ENCODE data around the gene ROBO3. TPM values are rescaled to one million over a fixed set of nuclear protein-coding genes. Genes with fewer than 3 reads are reported as not detected.

ROBO3 gene
- total RNA-seq (0.90 and 1.0 TPM in 2 replicates), polyA plus RNA-seq (4.0 and 7.4 TPM in 2 replicates), polyA minus RNA-seq (1.9 and 4.0 TPM in 2 replicates)
- total RNA-seq (2013): 0.91 TPM

GRCh38 chr11:124865181-124865901 lies at the start of gene ROBO3:
Gene ROBO3, plus strand, starts transcription at chr11:124865432. Its CDS starts 146 bp downstream, at chr11:124865578.
- peak within 1 kb of the TSS; percentile 59 for H3K4me2 ChIP-seq (replicated peaks; ENCODE audit: low read depth, low read length, poor library complexity, severe bottlenecking)
- peaks cover 23% of the 10 kb centered on the region for H3K4me1 Mint-ChIP-seq

More at GRCh38 chr11:124865181-124865901, at the start of gene ROBO3:
- Histone ChIP-seq H3K4me1 (ENCODE audit: control insufficient read depth in 2 of 2, insufficient read depth in 2 of 2, low read length in 2 of 2) (peaks cover 39 to 50% of the 10 kb centered on the region in 2 donors), H2AFZ (ENCODE audit: insufficient read depth, low read depth, low read length, poor library complexity, severe bottlenecking) (peak within 1 kb of the TSS; percentile 30), H3K36me3 (replicated peaks in 1 of 2; ENCODE audit: control extremely low read depth in 1 of 2, control insufficient read depth in 1 of 2, extremely low read depth in 1 of 2, insufficient read depth in 2 of 2, low read length in 1 of 2) (no peaks in the 10 kb centered on the region), H3K4me3 (ENCODE audit: control extremely low read depth in 1 of 5, extremely low read depth in 1 of 5, insufficient read depth in 1 of 5, low read depth in 2 of 5, low read length in 4 of 5) (peak within 1 kb of the TSS in 2 of 5 experiments; percentile 11 to 20), H3K9ac (ENCODE audit: low read length) (no peak within 1 kb of the TSS), H3K27ac (ENCODE audit: low read length in 2 of 2) (no peak within 1 kb of the TSS), H3K79me2 (ENCODE audit: control insufficient read depth, insufficient read depth, low read length) (no peaks in the 10 kb centered on the region), H4K20me1 (ENCODE audit: control insufficient read depth, insufficient read depth, low read length, poor library complexity, severe bottlenecking) (no peaks in the 10 kb centered on the region), H3K27me3 (replicated peaks in 1 of 4; ENCODE audit: control extremely low read depth in 1 of 4, control insufficient read depth in 3 of 4, insufficient read depth in 4 of 4, low read length in 3 of 4) (peaks cover 0 to 96% (median 70%) of the 10 kb centered on the region in 4 experiments), H3K9me3 (ENCODE audit: control extremely low read depth in 1 of 3, control insufficient read depth in 2 of 3, insufficient read depth in 1 of 3, low read length in 2 of 3) (peaks cover 0 to 42% (median 2%) of the 10 kb centered on the region in 3 donors)
- ATAC-seq (ENCODE audit: low read depth): no peak
- WGBS (ENCODE audit: insufficient coverage): 8% methylated on average over 51 of the region's 53 CpGs
- H3K9me3 Mint-ChIP-seq (ENCODE audit: insufficient read depth): no peaks in the 10 kb centered on the region
- peaks cover 82% of the 10 kb centered on the region for H3K27me3 Mint-ChIP-seq
- intact Hi-C loops (cut with micrococcal nuclease): loop anchor here (5.0 kb wide), 1 partner anchor 63 kb away; the partner anchor contains the start of gene MSANTD2
- ChIA-PET CTCF (interaction anchor here (0.8 to 3.0 kb wide), 5 partner anchors 11 to 221 kb away, joined by 5 to 15 read pairs (median 7); partner anchors contain the start of gene SIAE), POLR2A (no interaction called here)
- no peak within 1 kb of the TSS for H3K27ac Mint-ChIP-seq
- peak; percentile 39 for DNase-seq
- TF ChIP-seq EZH2 (IDR thresholded peaks at IDR 0.05; ENCODE audit: borderline replicate concordance, insufficient read depth, low read depth, low read length, poor library complexity, severe bottlenecking) (no peak), CTCF (IDR thresholded peaks at IDR 0.05) (no peak)
- peak within 1 kb of the TSS; percentile 37 for H3K4me3 Mint-ChIP-seq
